Measurements from ENCODE around the gene CLTC. TPM values are rescaled to one million over a fixed set of nuclear protein-coding genes. Genes with fewer than 3 reads are reported as not detected.

The CLTC gene
- total and polyA plus RNA-seq, 2 experiments from 2014 or later, result 98.5 to 342 TPM

DNA sequence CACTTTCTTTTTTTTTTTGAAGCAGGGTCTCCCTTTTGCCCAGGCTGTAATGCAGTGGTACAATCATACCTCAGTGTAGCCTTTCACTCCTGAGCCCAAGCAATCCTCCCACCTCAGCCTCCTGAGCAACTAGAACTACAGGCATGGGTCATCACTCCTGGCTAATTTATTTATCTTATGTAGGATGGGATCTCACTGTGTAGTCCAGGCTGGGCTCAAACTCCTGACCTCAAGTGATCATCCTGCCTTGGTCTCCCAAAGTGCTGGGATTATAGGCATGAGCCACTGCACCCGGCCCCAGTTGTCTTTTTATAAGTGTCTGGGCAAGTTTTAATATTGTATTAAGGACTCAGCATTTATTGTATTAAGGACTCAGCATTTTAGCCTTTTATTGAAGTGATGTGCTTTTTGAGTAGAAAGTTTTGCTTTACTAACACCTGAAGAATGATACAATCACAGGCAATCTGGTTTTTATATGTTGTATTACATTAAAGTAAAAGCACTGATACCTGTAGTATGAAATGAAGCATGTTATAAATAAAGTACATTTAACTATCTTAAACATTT lies 110.7 kb downstream of the CLTC start:
- Histone ChIP-seq H3K4me2 (no peak overlapping the region), H4K20me1 (ENCODE audit: insufficient read depth, poor library complexity, severe bottlenecking) (peaks cover under 1% of the 10 kb centered on the region)
- WGBS (ENCODE audit: low lambda C conversion rate, missing lambda C conversion rate), result 90% methylated on average over 1 of the region's 1 CpG

DNA sequence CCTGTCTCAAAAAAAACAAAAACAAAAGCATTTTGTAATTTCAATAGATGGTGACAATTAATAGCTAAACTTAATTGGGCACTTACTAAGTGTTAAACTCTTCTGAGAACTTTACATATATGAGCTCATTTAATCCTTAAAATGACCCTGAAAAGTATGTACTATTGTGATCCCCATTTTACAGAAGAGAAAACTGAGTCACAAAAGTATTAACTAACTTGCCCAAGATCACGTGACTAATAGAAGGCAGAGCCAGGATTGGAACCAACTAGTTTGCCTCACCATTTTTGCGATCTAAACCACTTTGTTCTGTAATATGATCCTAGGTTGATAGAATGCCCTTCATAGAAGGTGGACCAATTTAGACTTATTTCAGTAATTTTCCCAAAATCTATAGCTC lies 114.0 kb downstream of the CLTC start:
- Histone ChIP-seq H4K20me1 (ENCODE audit: insufficient read depth, poor library complexity, severe bottlenecking) (no peaks in the 10 kb centered on the region), H3K9me3 (ENCODE audit: low read depth) (no peaks in the 10 kb centered on the region), H3K36me3 (replicated peaks; ENCODE audit: insufficient read depth, low read depth) (no peaks in the 10 kb centered on the region), H2AFZ (no peak overlapping the region), H3K9me2 (replicated peaks; ENCODE audit: insufficient read depth) (no peaks in the 10 kb centered on the region), H3K4me3 (no peak overlapping the region), H3K27me3 (no peaks in the 10 kb centered on the region), H3K79me2 (peaks cover 55% of the 10 kb centered on the region), H3K4me1 (ENCODE audit: insufficient read depth) (peaks cover 5% of the 10 kb centered on the region), H3K27ac (no peak overlapping the region), H3K4me2 (no peak overlapping the region)
- no peak for DNase-seq (ENCODE audit: low spot score)
- TF ChIP-seq EZH2 (IDR thresholded peaks at IDR 0.05; ENCODE audit: borderline replicate concordance), result no peak
- TF ChIP-seq EZH2phosphoT487 (IDR thresholded peaks at IDR 0.05; ENCODE audit: low read depth, severe bottlenecking, unreplicated experiment), result no peak
- TF ChIP-seq, protein P1, sequence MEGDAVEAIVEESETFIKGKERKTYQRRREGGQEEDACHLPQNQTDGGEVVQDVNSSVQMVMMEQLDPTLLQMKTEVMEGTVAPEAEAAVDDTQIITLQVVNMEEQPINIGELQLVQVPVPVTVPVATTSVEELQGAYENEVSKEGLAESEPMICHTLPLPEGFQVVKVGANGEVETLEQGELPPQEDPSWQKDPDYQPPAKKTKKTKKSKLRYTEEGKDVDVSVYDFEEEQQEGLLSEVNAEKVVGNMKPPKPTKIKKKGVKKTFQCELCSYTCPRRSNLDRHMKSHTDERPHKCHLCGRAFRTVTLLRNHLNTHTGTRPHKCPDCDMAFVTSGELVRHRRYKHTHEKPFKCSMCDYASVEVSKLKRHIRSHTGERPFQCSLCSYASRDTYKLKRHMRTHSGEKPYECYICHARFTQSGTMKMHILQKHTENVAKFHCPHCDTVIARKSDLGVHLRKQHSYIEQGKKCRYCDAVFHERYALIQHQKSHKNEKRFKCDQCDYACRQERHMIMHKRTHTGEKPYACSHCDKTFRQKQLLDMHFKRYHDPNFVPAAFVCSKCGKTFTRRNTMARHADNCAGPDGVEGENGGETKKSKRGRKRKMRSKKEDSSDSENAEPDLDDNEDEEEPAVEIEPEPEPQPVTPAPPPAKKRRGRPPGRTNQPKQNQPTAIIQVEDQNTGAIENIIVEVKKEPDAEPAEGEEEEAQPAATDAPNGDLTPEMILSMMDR (IDR thresholded peaks at IDR 0.05; ENCODE audit: poor library complexity), result no peak
- WGBS (ENCODE audit: low lambda C conversion rate, missing lambda C conversion rate), result 100% methylated on average over 2 of the region's 2 CpGs

More for the DNA sequence above, 110.7 kb downstream of the CLTC start:
- Histone ChIP-seq H2AFZ (no peak overlapping the region), H3K4me1 (ENCODE audit: insufficient read depth) (peaks cover 5% of the 10 kb centered on the region), H3K79me2 (peaks cover 84% of the 10 kb centered on the region), H3K4me3 (no peak overlapping the region), H3K27ac (no peak overlapping the region), H3K27me3 (no peaks in the 10 kb centered on the region), H3K36me3 (replicated peaks; ENCODE audit: insufficient read depth, low read depth) (no peaks in the 10 kb centered on the region), H3K9me3 (ENCODE audit: low read depth) (no peaks in the 10 kb centered on the region), H3K9me2 (replicated peaks; ENCODE audit: insufficient read depth) (no peaks in the 10 kb centered on the region)
- TF ChIP-seq, protein P1 (IDR thresholded peaks at IDR 0.05; ENCODE audit: poor library complexity), result no peak
- no peak for TF ChIP-seq EZH2 (IDR thresholded peaks at IDR 0.05; ENCODE audit: borderline replicate concordance)
- TF ChIP-seq EZH2phosphoT487 (IDR thresholded peaks at IDR 0.05; ENCODE audit: low read depth, severe bottlenecking, unreplicated experiment), result no peak
- DNase-seq (ENCODE audit: low spot score), result no peak

DNA sequence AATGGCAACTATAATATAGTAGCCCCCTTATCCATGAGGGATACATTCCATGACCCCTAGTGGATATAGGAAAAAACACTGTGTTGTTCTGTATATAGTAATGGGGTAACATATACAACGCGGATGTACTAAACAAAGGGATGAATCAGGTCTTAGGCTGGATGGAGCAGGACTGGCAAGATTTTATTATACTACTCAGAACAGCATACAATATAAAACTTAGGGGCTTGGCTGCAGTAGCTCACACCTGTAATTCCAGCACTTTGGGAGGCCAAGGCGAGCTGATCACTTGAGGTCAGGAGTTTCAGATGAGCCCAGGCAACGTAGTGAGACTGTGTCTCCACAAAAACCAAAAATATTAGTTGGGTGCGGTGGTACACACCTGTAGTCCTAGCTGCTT lies 114.5 kb downstream of the CLTC start:
- no peaks in the 10 kb centered on the region for H3K9me3 ChIP-seq (ENCODE audit: low read depth)
- H3K4me3 ChIP-seq, result no peak overlapping the region
- no peaks in the 10 kb centered on the region for H3K36me3 ChIP-seq (replicated peaks; ENCODE audit: insufficient read depth, low read depth)
- H4K20me1 ChIP-seq (ENCODE audit: insufficient read depth, poor library complexity, severe bottlenecking), result no peaks in the 10 kb centered on the region
- peaks cover 5% of the 10 kb centered on the region for H3K4me1 ChIP-seq (ENCODE audit: insufficient read depth)
- no peak overlapping the region for H2AFZ ChIP-seq
- H3K9me2 ChIP-seq (replicated peaks; ENCODE audit: insufficient read depth), result no peaks in the 10 kb centered on the region
- no peak overlapping the region for H3K27ac ChIP-seq
- peaks cover 51% of the 10 kb centered on the region for H3K79me2 ChIP-seq
- TF ChIP-seq EZH2phosphoT487 (IDR thresholded peaks at IDR 0.05; ENCODE audit: low read depth, severe bottlenecking, unreplicated experiment) (no peak), EZH2 (IDR thresholded peaks at IDR 0.05; ENCODE audit: borderline replicate concordance) (no peak)
- TF ChIP-seq, protein P1 (IDR thresholded peaks at IDR 0.05; ENCODE audit: poor library complexity), result no peak
- no peak for DNase-seq (ENCODE audit: low spot score)
- WGBS (ENCODE audit: low lambda C conversion rate, missing lambda C conversion rate), result over 99% methylated on average over 5 of the region's 5 CpGs
- H3K4me2 ChIP-seq, result no peak overlapping the region
- no peaks in the 10 kb centered on the region for H3K27me3 ChIP-seq

All from hepatocyte (in vitro differentiated cells).